GM08714 (cell line): Measurements from ENCODE around the gene GPR108.

Source experiments
- H3K4me3 ChIP-seq: fragments of 200-500 bp; sonication (Bioruptor generic); 2 replicates; pipeline ENCODE4 v1.5.1; 2014; ENCODE audit warnings: mild to moderate bottlenecking, low read length, inconsistent platforms
- ZNF274 ChIP-seq: IDR thresholded peaks from 2 replicates; pipeline ENCODE4 v1.6.1; 2012; ENCODE audit warnings: mild to moderate bottlenecking, low read depth, low read length

Gene GPR108

DNA sequence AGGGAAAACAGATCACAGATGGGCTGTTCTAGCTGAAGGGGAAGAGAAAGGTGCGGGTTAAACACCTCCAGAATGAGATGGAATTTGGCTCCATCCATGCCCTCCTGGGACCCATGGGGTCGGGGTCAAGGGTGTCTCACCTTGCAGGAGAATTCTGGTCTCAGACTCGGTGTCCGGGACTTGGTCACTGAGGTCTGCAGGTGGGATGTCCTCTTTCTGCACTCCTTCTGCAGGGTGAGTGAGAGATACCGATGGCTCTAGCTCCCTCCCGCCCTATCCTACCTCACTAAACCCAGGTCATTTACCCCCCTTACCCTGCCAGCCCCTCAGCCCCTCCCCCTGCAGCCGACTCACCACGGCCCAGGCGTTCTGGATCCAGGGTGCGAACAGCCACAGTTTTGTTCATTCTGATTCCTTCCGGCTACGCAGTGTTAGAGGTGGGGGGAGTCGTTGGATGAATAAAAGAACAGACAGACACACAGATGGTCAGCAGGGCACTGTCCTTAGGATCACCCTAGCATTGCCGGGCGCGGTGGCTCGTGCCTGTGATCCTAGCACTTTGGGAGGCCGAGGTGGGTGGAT, 41.0 kb downstream of the GPR108 start:
- no peak overlapping the region for H3K4me3 ChIP-seq
- no peak for TF ChIP-seq ZNF274

DNA sequence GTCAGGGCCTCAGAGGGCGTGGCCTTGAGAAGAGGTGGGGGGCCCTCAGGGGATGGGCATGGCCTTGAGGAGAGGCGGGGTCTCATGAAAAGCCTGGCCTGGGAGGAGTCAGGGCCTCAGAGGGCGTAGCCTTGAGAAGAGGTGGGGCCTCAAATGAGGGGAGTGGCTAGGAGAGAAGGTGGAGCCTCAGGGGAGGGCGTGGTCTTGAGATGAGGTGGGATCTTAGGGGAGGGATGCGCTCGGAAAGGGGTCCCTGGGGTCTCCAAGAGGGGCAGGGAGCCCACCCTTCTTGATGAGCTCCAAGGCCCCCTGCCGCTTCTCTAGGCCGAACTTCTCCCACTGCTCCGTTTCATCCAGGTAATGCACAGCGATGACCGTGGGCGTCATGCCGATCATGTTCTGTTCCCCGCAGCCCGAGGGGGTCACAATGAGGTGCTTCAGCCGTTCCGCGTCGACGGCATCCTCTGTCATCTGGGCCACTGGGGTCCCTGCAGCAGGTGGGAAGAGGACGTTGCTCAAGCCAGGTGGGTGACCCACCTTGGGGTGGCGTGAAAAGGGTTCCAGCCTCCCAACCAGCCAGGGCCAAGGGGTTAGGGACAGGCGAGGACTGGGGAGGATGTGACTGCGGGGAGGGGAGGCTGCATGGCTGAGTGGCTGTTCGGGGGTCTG, 43.1 kb downstream of the GPR108 start:
- TF ChIP-seq ZNF274: no peak
- H3K4me3 ChIP-seq: no peak overlapping the region

DNA sequence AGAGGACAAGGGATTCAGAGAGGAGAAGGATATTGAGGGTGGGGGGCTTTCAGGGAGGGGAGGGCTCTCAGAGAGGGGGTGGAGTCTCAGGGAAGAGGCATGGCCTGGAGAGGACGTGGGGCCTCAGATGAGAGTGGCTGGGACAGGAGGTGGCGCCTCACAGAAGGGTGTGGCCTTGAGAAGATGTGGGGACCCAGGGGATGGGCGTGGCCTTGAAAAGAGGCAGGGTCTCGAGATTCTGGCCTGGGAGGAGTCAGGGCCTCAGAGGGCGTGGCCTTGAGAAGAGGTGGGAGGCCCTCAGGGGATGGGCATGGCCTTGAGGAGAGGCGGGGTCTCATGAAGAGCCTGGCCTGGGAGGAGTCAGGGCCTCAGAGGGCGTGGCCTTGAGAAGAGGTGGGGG, 43.7 kb downstream of the GPR108 start:
- H3K4me3 ChIP-seq: no peak overlapping the region
- TF ChIP-seq ZNF274: no peak

DNA sequence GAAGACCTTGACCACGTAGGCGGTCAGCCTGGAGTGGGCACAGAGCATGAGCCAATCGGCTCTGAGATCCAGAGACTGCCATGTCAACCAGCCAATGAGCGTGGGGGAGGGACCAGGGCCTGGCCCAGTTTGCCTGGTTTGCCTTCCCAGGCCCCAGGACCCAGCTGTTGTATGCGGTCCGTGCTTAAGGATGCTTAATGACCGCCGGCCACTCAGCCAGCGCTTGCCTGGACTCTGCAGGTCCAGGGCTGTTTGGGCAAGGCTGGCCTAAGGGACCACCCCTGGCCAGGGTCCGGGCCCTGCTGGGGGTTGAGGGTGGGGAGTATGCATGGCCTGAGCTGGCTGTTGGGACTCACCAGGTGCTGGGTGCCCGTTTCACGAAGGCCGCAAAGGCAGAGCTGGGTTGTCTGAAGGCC, 44.3 kb downstream of the GPR108 start:
- no peak for TF ChIP-seq ZNF274
- H3K4me3 ChIP-seq: no peak overlapping the region

DNA sequence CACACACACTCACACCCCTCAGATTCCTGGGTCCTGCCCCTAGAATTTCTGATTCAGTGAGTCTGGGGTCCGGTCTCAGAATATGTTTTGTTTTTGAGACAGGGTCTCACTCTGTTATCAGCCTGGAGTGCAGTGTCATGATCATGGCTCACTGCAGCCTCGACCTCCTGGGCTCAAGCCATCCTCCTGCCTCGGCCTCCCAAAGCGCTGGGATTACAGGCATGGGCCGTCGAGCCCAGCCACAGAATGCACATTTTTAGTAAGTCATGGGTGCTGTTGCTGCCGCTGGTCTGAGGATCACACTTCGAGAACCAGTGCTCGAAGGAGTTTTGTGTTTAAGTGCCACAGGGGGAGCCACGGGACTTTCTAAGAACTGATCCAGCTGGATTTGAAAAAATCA, 45.4 kb downstream of the GPR108 start:
- TF ChIP-seq ZNF274: no peak
- no peak overlapping the region for H3K4me3 ChIP-seq

DNA sequence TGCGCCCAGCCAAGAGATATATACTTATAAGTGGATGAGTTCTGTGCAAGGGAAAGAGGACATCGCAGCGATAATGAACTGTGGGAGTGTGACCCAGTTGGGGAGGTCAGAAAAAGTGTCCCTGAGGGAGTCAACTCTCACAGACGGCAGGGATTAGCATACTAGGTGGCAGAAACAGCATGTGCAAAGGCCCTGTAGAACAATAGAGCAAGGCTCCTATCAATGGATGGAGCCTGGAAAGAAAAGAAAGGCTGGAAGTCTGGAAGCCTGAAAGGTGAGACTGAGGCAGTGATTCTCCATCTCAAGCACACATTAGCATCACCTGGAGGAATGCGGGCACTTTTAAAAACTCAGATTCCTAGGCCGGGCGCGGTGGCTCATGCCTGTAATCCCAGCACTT, 46.0 kb downstream of the GPR108 start:
- H3K4me3 ChIP-seq: no peak overlapping the region
- TF ChIP-seq ZNF274: no peak

DNA sequence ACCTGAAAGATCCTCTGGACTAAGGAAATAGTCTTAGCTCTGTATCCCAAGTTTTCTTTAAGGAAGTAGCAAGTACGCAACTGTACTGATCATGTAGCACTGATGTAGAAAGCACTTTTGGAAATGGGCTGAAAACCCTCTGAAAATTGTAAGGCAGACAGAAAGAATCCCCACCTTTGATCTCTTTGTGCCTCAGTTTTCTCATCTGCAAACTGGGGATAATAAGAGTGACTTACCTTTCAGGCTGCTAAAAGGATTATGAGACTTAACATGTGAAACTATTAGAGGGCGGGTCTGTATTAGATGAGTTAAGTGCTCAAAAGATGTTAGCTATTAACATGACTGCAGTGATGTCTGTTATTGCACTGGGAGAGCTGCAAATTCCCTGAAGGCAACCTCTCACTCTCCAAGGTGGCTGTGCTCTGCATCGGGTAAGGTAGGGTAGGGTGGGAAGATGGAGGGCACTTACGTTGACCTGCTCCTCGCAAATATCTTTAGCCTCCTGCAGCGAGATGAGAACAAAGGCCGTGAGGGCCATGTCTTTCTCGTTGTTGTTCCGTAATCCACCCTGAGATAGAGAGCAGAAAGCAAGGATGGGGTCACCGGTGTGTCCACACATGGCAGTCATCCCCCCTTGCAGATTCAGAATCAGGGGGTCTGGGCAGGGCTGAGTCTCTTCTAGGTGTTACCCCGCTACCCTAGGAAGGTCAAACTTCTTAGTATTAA, 47.1 kb downstream of the GPR108 start:
- no peak overlapping the region for H3K4me3 ChIP-seq

DNA sequence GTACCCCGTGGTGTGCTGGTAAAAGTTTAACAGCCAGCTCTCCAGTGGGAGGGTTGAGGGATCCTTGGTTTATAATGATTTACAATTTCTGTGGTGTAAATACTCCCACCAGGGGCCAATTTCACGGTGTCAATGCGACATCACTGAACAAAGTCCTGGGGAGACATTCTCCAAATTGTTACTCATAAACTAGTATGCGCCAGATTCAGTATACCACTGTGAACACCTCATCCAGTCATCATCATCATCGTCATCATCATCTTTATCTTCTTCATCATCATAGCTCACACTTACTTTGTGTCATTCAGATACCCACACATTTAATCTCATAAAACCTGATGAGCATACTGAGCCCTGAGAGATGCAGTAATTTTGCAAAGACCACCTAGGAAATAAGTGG, 50.3 kb downstream of the GPR108 start:
- no peak for TF ChIP-seq ZNF274
- no peak overlapping the region for H3K4me3 ChIP-seq

More for the DNA sequence above, 47.1 kb downstream of the GPR108 start:
- no peak for TF ChIP-seq ZNF274

DNA sequence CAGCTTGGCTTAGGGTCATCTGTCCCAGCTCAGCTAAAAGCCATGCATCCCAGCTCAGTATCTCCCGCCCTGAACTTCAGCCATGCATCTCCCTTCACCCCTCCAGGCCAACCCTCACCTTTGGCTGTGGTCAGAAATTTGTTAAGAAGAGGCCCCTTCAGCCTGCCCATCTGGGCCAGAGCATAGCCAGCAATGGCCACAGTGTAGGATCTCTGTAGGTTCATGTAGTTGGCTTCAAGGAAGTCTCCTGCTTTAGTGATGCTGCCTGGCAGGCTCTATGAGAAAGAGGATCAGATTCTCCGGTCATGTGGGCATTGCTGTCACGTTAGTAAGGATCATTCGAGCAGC, 50.8 kb downstream of the GPR108 start:
- no peak for TF ChIP-seq ZNF274
- no peak overlapping the region for H3K4me3 ChIP-seq

DNA sequence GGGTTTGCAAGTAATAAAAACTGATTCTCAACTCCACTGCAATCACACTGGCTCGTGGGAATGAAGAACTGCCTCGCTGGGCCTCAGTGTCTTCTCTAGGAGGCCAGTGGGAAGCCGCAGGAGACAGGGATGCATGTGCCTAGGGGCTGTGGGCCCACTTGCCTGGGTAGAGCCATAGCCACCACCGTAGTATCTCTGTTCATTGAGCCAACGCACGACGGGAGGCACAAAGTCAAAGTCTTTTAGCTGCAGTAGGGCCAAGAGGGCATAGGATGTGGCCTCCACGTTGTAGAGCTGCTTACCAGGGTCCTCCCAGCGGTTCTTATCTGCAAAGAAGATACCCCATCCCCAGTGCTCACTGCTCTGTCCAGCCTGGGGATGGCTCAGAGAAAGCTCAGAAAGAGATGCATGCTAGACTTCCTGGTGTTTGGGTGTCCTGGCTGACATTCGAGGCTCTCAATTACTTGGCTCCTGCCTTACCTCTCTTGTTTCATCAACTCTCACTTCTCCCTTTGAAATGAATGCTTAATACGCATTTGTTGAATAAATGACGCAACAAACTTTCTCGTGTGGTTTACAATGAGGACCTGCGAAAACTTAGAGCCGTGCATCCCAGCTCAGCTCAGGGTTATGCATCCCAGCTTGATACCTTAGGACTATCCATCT, 51.3 kb downstream of the GPR108 start:
- TF ChIP-seq ZNF274: no peak
- H3K4me3 ChIP-seq: no peak overlapping the region

DNA sequence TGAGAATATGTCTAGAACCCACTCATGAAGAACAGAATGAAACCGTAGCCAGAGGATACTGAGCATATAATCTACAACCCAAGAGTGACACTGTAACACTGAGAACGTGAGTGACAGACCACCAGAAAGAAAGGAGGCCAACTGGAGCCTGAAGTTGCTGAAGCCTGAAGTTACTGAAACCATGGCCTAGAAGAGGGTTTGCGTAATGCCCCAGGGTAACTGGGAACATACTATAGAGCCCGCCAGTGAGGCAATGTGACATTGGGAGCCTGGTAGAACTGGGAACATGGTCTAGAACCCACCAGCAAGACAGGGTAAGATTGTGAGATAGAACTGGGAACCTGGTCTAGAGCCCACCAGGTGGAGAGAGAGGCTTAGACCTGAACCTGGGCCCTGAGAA, 51.9 kb downstream of the GPR108 start:
- TF ChIP-seq ZNF274: no peak

DNA sequence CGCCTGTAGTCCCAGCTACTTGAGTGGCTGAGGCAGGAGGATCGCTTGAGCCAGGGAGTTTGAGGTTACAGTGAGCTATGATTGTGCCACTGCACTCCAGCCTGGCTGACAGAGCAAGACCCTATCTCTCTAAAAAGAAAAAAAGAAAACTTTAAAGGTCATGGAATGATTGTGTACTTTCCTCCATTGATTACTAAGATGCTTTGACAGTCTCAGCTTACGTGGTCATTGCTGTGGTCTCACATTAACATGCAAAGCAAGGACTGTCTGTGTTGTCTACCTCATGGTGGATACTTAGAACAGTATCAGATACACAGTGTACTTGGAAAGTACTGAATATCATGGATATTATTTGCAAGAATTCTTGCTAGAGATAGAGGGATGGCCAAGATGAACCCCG, 53.4 kb downstream of the GPR108 start:
- TF ChIP-seq ZNF274: no peak

More for the DNA sequence above, 51.9 kb downstream of the GPR108 start:
- H3K4me3 ChIP-seq: no peak overlapping the region

DNA sequence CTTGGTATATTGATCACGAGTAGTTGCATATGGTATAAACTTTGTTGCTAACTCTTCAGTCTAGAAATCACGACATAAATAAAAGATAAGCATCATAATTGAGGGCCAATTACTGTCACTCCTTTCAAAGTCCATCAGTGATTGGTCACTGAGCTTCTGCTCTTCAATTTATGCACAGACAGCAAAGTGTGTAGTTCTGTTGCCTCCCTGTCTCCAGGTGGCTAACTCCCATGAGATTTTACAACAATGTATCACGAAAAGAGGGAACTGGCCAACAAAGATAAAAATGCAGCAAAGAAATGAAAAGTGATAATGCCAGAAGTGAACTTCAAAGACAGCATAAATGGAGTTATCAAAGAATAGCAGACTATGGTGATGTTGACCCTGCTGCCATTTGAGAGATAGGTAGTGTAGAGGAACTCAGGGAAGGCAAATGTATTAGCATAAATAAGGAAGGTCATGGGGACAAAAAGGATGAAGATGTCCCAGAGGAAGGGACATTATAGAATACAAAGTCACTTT, 54.7 kb downstream of the GPR108 start:
- no peak overlapping the region for H3K4me3 ChIP-seq
- TF ChIP-seq ZNF274: no peak

More for the DNA sequence above, 53.4 kb downstream of the GPR108 start:
- no peak overlapping the region for H3K4me3 ChIP-seq

DNA sequence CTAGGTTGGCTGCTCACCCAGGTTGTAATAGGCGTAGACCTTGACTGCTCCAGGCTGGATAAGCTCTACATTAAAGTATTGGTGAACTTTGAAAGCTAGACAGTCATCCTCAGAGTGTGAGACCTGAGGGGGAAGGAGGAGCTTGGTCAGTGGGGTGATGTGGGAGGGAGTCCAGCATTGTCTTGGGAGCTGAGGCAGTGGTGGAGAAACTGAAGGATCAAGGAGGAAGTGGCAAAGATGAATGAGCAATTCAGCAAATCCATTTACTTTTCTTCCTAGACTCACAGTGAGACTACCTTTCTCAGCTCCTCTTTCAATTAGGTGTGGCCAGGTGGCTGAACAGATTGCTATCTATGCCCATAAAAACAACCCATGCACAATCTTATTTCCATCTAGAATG, 57.2 kb downstream of the GPR108 start:
- H3K4me3 ChIP-seq: no peak overlapping the region
- TF ChIP-seq ZNF274: no peak
